Spleen (tissue), 11 donors: Measurements from ENCODE around the gene RNFT1. TPM values are rescaled to one million over a fixed set of nuclear protein-coding genes. Genes with fewer than 3 reads are reported as not detected.

Source experiments
- DNase-seq: peaks from one replicate; pipeline ENCODE4 v3.0.0-alpha.2; 2020
- H3K27ac ChIP-seq, 8 donors: fragments of 200-600 bp; sonication (generic) in 7 of 8; 1 replicate in 4 of 8; 2 replicates in 4 of 8; pipeline versions ENCODE4 v1.5.0 to v1.8.0; 2016 to 2021; ENCODE audit warnings: inconsistent platforms in 4 of 8, mild to moderate bottlenecking in 4 of 8, moderate library complexity in 1 of 8
- H3K27me3 ChIP-seq, 7 donors: fragments of 200-600 bp; sonication (generic) in 6 of 7; replicated peaks in 1 of 7; 1 replicate in 4 of 7; 2 replicates in 3 of 7; pipeline versions ENCODE4 v1.5.0 to v1.8.0; 2016 to 2021; ENCODE audit warnings: inconsistent platforms in 3 of 7, mild to moderate bottlenecking in 1 of 7
- H3K36me3 ChIP-seq, 6 donors: fragments of 200-600 bp; sonication (generic) in 5 of 6; 1 replicate in 4 of 6; 2 replicates in 2 of 6; pipeline versions ENCODE4 v1.5.0 to v1.8.0; 2016 to 2021; ENCODE audit warnings: inconsistent platforms in 2 of 6
- H3K4me1 ChIP-seq, 6 donors: fragments of 200-600 bp; sonication (generic) in 5 of 6; 1 replicate in 3 of 6; 2 replicates in 3 of 6; pipeline versions ENCODE4 v1.5.0 to v1.8.0; 2016 to 2021; ENCODE audit warnings: inconsistent platforms in 3 of 6
- H3K4me3 ChIP-seq, 8 donors: fragments of 200-600 bp; sonication (generic) in 7 of 8; 1 replicate in 4 of 8; 2 replicates in 4 of 8; pipeline versions ENCODE4 v1.5.0 to v1.8.0; 2016 to 2021; ENCODE audit warnings: inconsistent platforms in 4 of 8, mild to moderate bottlenecking in 4 of 8, moderate library complexity in 2 of 8
- H3K9me3 ChIP-seq, 8 donors: fragments of 200-600 bp; sonication (generic) in 7 of 8; 1 replicate in 4 of 8; 2 replicates in 4 of 8; pipeline versions ENCODE4 v1.5.0 to v1.8.0; 2016 to 2021; ENCODE audit warnings: inconsistent platforms in 4 of 8
- POLR2AphosphoS5 ChIP-seq, 3 donors: sonication (generic); formaldehyde crosslinking; IDR thresholded peaks; one replicate each; pipeline ENCODE4 v1.5.1; 2017; ENCODE audit warnings: antibody characterized with exemption in 3 of 3
- WGBS, 5 donors: extraction: QIAGEN DNeasy Blood & Tissue Kit in 3 of 5; methylation state at CpG; one replicate each; pipeline versions ENCODE4 v1.1.5 to v1.1.7; 2013 to 2018; 5-methylcytosine and 5-hydroxymethylcytosine counted together
- intact Hi-C: fragments of 100-400 bp; cut with DNase I; formaldehyde crosslinking; loops from one replicate; pipeline ENCODE4 v1.15.0; 2023; ENCODE audit warnings: low total_unique reads
- polyA plus RNA-seq, 3 donors: library from polyadenylated mRNA; stranded (reverse); fragments of 200-250 nt; gene quantifications; one replicate each; pipeline ENCODE4 v1.2.1, GENCODE V29; 2013
- small RNA-seq, 4 donors: library from RNA; depleted of rRNA; stranded (forward); fragments of <200 nt; gene quantifications; one replicate each; pipeline ENCODE3, GENCODE V24; 2016
- total RNA-seq, 7 donors: library from RNA; depleted of rRNA in 3 of 7; stranded (reverse); fragments of >200 nt in 3 of 7; fragmentation: NEBNext Ultra II Directional in 4 of 7; extraction: Animal tissue kit (Norgen Biotek cat#: 25700) in 4 of 7; gene quantifications; one replicate each; pipeline versions ENCODE4 v1.1.0 to v1.2.1, GENCODE V29; 2016 to 2021
- donor health status: healthy with polysubstance abuse.
- donor health status: DM: no; HTN: no; CAD: no; lungs with moderate emphysema.
- donor health status: DM: no; HTN: no; CAD: no.
- donor health status: Bipolar disorder and iron deficiency.
- donor health status: healthy.
- donor health status: DM: no; HTN: no; CAD: no.
- donor health status: DM: yes; HTN: yes; CAD: no.

RNFT1 gene
- total and polyA plus RNA-seq, 10 donors: 15.3 to 38.9 (median 21.2) TPM

GRCh38 chr17:59903455-59903854, 61.1 kb downstream of the RNFT1 start:
- H3K27me3 ChIP-seq: no peaks in the 10 kb centered on the region
- no peaks in the 10 kb centered on the region for H3K9me3 ChIP-seq
- TF ChIP-seq POLR2AphosphoS5 (IDR thresholded peaks at IDR 0.05): no peak
- WGBS, 5 donors: 80 to 98% (median 83%) methylated on average over 2 of the region's 2 CpGs
- no peak overlapping the region for H3K4me3 ChIP-seq
- H3K27ac ChIP-seq: no peak overlapping the region
- no peak for DNase-seq
- H3K36me3 ChIP-seq: peaks cover 0 to 51% (median 6%) of the 10 kb centered on the region in 6 donors
- H3K4me1 ChIP-seq: peaks cover 0 to 54% (median 20%) of the 10 kb centered on the region in 6 donors
- intact Hi-C loops: no loop called here

Small RNAs within 50 kb of the gene (small RNA-seq; reads per million reads assigned to genes)
- gene RPS29P21: 0 reads per million in 4 donors

Other genes starting within 250 kb of the RNFT1 start
- gene TUBD1, start 71.8 kb downstream of the RNFT1 start, total RNA-seq: 10 to 100 TPM in 6 of 7 donors, 1 to 10 TPM in 1; 9.9 to 25.4 (median 11.3) TPM
- gene TUBD1, start 71.8 kb downstream of the RNFT1 start, polyA plus RNA-seq: 1 to 10 TPM; 6.0 to 8.8 (median 7.7) TPM
- 10 to 100 TPM; 38.9 to 51.5 (median 49.5) TPM for gene RPS6KB1, start 71.6 kb downstream of the RNFT1 start, total RNA-seq
- 10 to 100 TPM in 1 of 3 donors, 1 to 10 TPM in 2; 8.2 to 13.2 (median 9.8) TPM for gene RPS6KB1, start 71.6 kb downstream of the RNFT1 start, polyA plus RNA-seq
- 10 to 100 TPM; 20.0 to 26.9 (median 22.0) TPM for gene HEATR6, start 114.2 kb upstream of the RNFT1 start, total RNA-seq
- gene HEATR6, start 114.2 kb upstream of the RNFT1 start, polyA plus RNA-seq: 10 to 100 TPM in 2 of 3 donors, 1 to 10 TPM in 1; 8.2 to 13.4 (median 10.4) TPM
- 10 to 100 TPM in 4 of 7 donors, 1 to 10 TPM in 3; 7.2 to 19.3 (median 13.3) TPM for gene CA4, start 185.2 kb upstream of the RNFT1 start, total RNA-seq
- gene CA4, start 185.2 kb upstream of the RNFT1 start, polyA plus RNA-seq: 1 to 10 TPM; 1.7 to 7.0 (median 5.4) TPM